Fibroblast of lung (primary cell): ENCODE measurements around the gene ASCC3.

Source experiments
- EZH2 ChIP-seq: IDR thresholded peaks from 2 replicates; pipeline ENCODE4 v1.5.1; 2012; ENCODE audit warnings: low read length, control low read depth, mild to moderate bottlenecking; ENCODE audit errors: missing control alignments
- TF ChIP-seq, protein P1 (sequence below), 2 donors: IDR thresholded peaks in 1 of 2; conservative IDR thresholded peaks in 1 of 2; 1 replicate in 1 of 2; 2 replicates in 1 of 2; pipeline ENCODE4 v1.5.1; 2011 to 2012; ENCODE audit warnings: low read length in 2 of 2, control low read depth in 1 of 2, inconsistent platforms in 1 of 2, low read depth in 1 of 2, mild to moderate bottlenecking in 1 of 2

DNA sequence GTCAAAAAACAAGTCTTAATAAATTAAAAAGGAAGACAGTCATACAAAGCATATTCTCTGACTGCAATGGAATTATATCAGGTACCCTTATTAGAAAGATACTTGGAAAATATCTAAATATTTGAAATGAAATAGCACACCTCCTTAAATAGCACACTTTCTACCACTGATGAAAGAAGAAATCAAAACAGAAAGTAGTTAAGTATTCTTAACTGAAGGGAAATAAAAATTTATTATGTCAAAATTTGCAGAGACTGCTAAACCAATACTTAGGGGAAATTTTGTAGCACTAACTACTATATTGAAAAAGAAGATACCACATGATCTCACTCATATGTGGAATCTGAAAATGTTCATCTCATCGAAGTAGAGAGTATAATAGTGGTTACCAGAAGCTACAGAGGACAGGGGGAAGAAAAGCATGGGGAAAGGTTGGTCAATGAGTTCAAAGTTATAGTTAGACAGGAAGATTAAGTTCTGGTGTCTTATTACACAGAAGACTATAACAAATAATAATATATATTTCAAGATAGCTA is 112.2 kb downstream of the ASCC3 start:
- no peak for TF ChIP-seq EZH2
- TF ChIP-seq, protein P1, sequence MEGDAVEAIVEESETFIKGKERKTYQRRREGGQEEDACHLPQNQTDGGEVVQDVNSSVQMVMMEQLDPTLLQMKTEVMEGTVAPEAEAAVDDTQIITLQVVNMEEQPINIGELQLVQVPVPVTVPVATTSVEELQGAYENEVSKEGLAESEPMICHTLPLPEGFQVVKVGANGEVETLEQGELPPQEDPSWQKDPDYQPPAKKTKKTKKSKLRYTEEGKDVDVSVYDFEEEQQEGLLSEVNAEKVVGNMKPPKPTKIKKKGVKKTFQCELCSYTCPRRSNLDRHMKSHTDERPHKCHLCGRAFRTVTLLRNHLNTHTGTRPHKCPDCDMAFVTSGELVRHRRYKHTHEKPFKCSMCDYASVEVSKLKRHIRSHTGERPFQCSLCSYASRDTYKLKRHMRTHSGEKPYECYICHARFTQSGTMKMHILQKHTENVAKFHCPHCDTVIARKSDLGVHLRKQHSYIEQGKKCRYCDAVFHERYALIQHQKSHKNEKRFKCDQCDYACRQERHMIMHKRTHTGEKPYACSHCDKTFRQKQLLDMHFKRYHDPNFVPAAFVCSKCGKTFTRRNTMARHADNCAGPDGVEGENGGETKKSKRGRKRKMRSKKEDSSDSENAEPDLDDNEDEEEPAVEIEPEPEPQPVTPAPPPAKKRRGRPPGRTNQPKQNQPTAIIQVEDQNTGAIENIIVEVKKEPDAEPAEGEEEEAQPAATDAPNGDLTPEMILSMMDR (conservative IDR thresholded peaks at IDR 0.05 in 1 of 2, IDR thresholded peaks at IDR 0.05 in 1 of 2; ENCODE audit: low read depth in 1 of 2, low read length in 2 of 2), result no peak
